Astrocyte (in vitro differentiated cells and primary cell): ENCODE measurements around the gene SETD6.

Source experiments
- CTCF ChIP-seq: IDR thresholded peaks from 2 replicates; pipeline ENCODE4 v1.5.1; 2011; ENCODE audit warnings: low read depth, mild to moderate bottlenecking, inconsistent platforms, low read length, moderate library complexity; ENCODE audit not compliant: insufficient read depth
- EZH2 ChIP-seq: IDR thresholded peaks from 2 replicates; pipeline ENCODE4 v1.6.1; 2012; ENCODE audit warnings: mild to moderate bottlenecking, low read length, inconsistent platforms; ENCODE audit not compliant: insufficient read depth

- TF ChIP-seq CTCF: no peak
- TF ChIP-seq EZH2: no peak
Measured at GRCh38 chr16:58530179-58530578, 14.9 kb downstream of the SETD6 start.
